Colonic mucosa (tissue), 4 donors: ENCODE measurements around the gene H3-3A. TPM values are rescaled to one million over a fixed set of nuclear protein-coding genes. Genes with fewer than 3 reads are reported as not detected.

Source experiments
- DNase-seq: peaks from one replicate; pipeline ENCODE4 v3.0.0-alpha.2; 2020
- H3K27ac ChIP-seq: fragments of 200-600 bp; one replicate; pipeline ENCODE4 v1.8.0; 2021
- H3K27me3 ChIP-seq: fragments of 200-600 bp; one replicate; pipeline ENCODE4 v1.8.0; 2021
- H3K36me3 ChIP-seq: fragments of 200-600 bp; one replicate; pipeline ENCODE4 v1.8.0; 2021
- H3K4me1 ChIP-seq: fragments of 200-600 bp; one replicate; pipeline ENCODE4 v1.8.0; 2021; ENCODE audit warnings: mild to moderate bottlenecking
- H3K4me3 ChIP-seq: fragments of 200-600 bp; one replicate; pipeline ENCODE4 v1.8.0; 2021
- H3K9ac ChIP-seq, 2 donors: one replicate each; pipeline ENCODE4 v1.7.0; 2013; ENCODE audit warnings: control low read depth in 2 of 2, low read depth in 2 of 2, low read length in 2 of 2
- H3K9me3 ChIP-seq: fragments of 200-600 bp; one replicate; pipeline ENCODE4 v1.8.0; 2021
- CTCF ChIP-seq: fragments of 200-600 bp; IDR thresholded peaks from one replicate; pipeline ENCODE4 v1.8.0; 2022; ENCODE audit warnings: antibody characterized with exemption, mild to moderate bottlenecking
- intact Hi-C: fragments of 100-400 bp; cut with DNase I; formaldehyde crosslinking; loops from one replicate; pipeline ENCODE4 v1.14.1; 2022
- total RNA-seq, 2 donors: library from RNA; stranded (reverse); fragmentation: NEBNext Ultra II Directional in 1 of 2; extraction: Animal tissue kit (Norgen Biotek cat#: 25700) in 1 of 2; gene quantifications; one replicate each; pipeline ENCODE4 v1.2.1, GENCODE V29; 2021
- donor health status: healthy.
- donor health status: DM: no; HTN: no; CAD: no.
- donor health status: DM: no; HTN: no; CAD: no.

The H3-3A gene
- total RNA-seq, 2 donors from 2014 or later, result 680 to 810 TPM

GRCh38 chr1:226050133-226050532 lies 12.4 kb upstream of the H3-3A start:
- H3K36me3 ChIP-seq, result no peaks in the 10 kb centered on the region
- H3K27me3 ChIP-seq, result no peaks in the 10 kb centered on the region
- no peak overlapping the region for H3K9ac ChIP-seq
- H3K4me1 ChIP-seq, result no peaks in the 10 kb centered on the region
- H3K4me3 ChIP-seq, result no peak overlapping the region
- no peak for DNase-seq
- H3K27ac ChIP-seq, result no peak overlapping the region
- H3K9me3 ChIP-seq, result no peaks in the 10 kb centered on the region
- no peak for TF ChIP-seq CTCF
- intact Hi-C loops, result no loop called here

DNA sequence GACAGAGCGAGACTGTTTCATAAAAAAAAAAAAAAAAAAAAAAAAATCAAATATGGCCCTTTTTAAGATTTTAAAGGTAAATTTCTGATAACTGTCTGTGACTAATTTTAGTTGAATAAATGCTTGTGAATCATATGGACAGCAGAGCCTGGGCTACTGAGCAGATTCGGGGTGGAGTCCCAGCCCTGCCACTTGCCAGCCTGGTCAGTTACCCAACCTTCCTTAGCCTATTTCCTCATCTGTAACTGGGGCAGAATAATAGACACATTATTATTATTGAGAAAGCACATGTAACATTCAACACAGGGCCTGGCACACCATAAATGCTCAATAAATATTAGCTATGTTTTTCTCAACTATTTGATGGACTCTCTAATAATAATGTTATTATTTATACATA lies 11.2 kb upstream of the H3-3A start:
- no peaks in the 10 kb centered on the region for H3K36me3 ChIP-seq
- H3K9ac ChIP-seq, result no peak overlapping the region
- DNase-seq, result no peak
- H3K27ac ChIP-seq, result no peak overlapping the region
- no peaks in the 10 kb centered on the region for H3K27me3 ChIP-seq
- H3K4me3 ChIP-seq, result no peak overlapping the region
- TF ChIP-seq CTCF, result no peak
- H3K4me1 ChIP-seq, result no peaks in the 10 kb centered on the region
- no peaks in the 10 kb centered on the region for H3K9me3 ChIP-seq
- intact Hi-C loops, result no loop called here

DNA sequence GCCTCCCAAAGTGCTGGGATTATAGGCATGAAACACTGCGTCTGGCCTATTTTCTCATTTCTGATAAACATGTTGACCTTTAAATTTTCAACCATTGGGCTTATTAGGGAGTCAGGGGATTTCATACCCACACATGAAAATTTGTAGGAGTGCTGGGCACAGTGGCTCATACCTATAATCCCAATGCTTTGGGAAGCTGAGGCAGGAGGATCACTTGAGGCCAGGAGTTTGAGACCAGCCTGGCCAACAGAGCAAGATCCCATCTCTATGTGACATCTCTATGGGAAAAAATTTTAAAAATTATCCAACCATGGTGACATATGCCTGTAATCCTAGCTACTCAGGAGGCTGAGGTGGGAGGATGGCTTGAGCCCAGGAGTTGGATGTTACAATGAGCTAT lies 10.5 kb upstream of the H3-3A start:
- Histone ChIP-seq H3K4me3 (no peak overlapping the region), H3K27me3 (no peaks in the 10 kb centered on the region), H3K9me3 (no peaks in the 10 kb centered on the region), H3K9ac (no peak overlapping the region), H3K4me1 (no peaks in the 10 kb centered on the region), H3K36me3 (no peaks in the 10 kb centered on the region), H3K27ac (no peak overlapping the region)
- DNase-seq, result no peak
- intact Hi-C loops, result no loop called here
- no peak for TF ChIP-seq CTCF

DNA sequence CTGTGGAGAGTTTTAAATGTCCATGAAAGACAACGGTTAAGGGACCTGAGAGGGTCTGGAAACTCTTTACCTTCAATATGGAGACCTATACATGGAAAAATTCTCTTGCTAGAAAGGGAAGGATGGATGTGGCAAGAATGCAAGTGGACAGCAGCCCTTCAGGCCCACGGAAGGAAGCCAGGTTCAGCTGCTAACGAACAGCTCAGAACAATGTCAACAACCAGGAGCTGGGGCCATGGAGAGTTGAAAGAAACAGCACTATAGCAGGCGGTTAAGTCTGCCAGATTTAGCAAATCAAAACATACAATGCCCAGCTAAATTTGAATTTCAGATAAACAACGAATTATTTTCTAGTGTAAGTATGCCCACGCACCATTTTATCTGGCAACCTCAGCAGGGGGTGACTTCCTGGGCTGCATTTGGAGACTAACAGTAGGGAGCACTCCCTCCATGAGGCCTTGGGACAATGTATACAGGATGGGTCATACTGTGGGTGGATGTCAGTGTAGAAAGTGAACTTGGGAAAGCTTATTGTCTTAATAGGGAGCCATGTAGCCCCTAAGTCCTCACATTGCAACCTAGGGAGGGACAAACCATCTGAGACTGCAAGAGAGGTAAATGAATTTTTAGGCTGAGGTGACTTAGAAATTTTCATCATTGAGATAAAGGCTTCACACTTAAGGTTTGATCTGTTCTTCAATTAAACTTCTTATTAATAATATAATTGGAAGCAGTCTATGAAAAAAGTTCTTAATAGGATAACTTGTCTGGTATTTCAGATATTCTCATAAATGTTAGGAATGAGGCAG lies 7.8 kb upstream of the H3-3A start:
- Histone ChIP-seq H3K9me3 (no peaks in the 10 kb centered on the region), H3K4me1 (no peaks in the 10 kb centered on the region), H3K36me3 (no peaks in the 10 kb centered on the region), H3K27me3 (no peaks in the 10 kb centered on the region), H3K27ac (no peak overlapping the region), H3K9ac (no peak overlapping the region), H3K4me3 (no peak overlapping the region)
- no peak for TF ChIP-seq CTCF
- intact Hi-C loops, result no loop called here
- no peak for DNase-seq

- Histone ChIP-seq H3K36me3 (no peaks in the 10 kb centered on the region), H3K27me3 (no peaks in the 10 kb centered on the region), H3K4me1 (peaks cover 4% of the 10 kb centered on the region), H3K27ac (no peak overlapping the region), H3K9ac (no peak overlapping the region), H3K9me3 (no peaks in the 10 kb centered on the region), H3K4me3 (no peak overlapping the region)
- TF ChIP-seq CTCF, result no peak
- DNase-seq, result no peak
- intact Hi-C loops, result loop anchor here (5.0 kb wide), 1 partner anchor 62 kb away; the partner anchor contains the start of gene SDE2
Observed at GRCh38 chr1:226059709-226060108, 2.8 kb upstream of the H3-3A start.
